Tibial nerve (tissue), 3 donors: ENCODE measurements around the gene PPT2.

Experiments
- POLR2A ChIP-seq, 2 donors: fragments of 450-650 bp; IDR thresholded peaks; one replicate each; pipeline ENCODE4 v1.6.1; 2017; ENCODE audit warnings: antibody characterized with exemption in 2 of 2, mild to moderate bottlenecking in 2 of 2, moderate library complexity in 2 of 2
- TF ChIP-seq, protein P1 (sequence below), 5 experiments: fragments of 200-600 bp in 3 of 5; fragments of 450-650 bp in 2 of 5; sonication (generic) in 3 of 5; IDR thresholded peaks; one replicate each; pipeline ENCODE4 v1.5.1; 2016 to 2019; ENCODE audit warnings: antibody characterized with exemption in 5 of 5, mild to moderate bottlenecking in 3 of 5, moderate library complexity in 2 of 5

DNA sequence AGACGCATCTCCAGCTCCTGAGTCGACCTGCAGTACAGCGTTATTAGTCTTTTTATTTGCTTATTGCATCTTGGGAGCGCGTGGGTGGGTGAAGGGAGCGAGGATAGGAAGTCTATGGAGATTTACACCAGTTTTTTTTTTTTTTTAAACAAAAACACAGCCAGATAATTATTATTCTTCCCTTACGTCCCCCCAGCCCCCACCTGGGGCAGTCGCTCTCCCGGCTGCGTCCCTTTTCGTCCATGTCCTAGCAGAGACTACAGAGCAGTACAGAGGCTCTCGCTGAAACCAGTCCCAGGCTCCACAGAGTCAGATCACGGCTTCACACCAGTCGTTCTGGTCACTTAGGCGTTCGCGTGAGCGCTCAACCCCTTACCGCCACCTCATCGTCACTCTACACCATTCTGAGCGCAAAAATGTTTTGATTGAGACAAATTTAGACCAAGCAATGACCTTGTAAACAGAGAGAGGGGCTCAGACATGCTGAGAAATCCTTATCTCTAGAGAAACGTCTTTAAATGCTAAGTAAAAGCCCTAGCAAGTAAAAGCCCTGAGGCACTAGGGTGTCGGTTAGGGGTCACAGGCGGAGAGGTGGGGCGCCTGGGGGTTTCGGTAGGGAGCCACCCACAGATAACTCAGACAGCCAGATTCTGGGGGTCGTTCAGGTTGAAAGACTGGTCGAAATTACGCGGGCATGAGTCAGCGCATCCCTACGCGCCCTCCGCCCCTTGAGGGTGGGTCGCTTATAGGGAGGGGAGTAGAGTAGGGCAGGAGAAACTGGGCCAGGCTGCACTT, 975 bp upstream of the PPT2 start:
- TF ChIP-seq, protein P1, sequence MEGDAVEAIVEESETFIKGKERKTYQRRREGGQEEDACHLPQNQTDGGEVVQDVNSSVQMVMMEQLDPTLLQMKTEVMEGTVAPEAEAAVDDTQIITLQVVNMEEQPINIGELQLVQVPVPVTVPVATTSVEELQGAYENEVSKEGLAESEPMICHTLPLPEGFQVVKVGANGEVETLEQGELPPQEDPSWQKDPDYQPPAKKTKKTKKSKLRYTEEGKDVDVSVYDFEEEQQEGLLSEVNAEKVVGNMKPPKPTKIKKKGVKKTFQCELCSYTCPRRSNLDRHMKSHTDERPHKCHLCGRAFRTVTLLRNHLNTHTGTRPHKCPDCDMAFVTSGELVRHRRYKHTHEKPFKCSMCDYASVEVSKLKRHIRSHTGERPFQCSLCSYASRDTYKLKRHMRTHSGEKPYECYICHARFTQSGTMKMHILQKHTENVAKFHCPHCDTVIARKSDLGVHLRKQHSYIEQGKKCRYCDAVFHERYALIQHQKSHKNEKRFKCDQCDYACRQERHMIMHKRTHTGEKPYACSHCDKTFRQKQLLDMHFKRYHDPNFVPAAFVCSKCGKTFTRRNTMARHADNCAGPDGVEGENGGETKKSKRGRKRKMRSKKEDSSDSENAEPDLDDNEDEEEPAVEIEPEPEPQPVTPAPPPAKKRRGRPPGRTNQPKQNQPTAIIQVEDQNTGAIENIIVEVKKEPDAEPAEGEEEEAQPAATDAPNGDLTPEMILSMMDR (IDR thresholded peaks at IDR 0.05): no peak
- no peak for TF ChIP-seq POLR2A (IDR thresholded peaks at IDR 0.05)
